KBM-7 (cell line): ENCODE data around the gene TUFT1.

Source experiments
- DNase-seq: peaks from one replicate; pipeline ENCODE4 v3.0.0-alpha.2; 2015
- in situ Hi-C: fragments of 300-500 bp; cut with MboI; formaldehyde crosslinking; loops from 2 replicates; pipeline ENCODE4 v1.14.3; 2020; ENCODE audit warnings: low sequenced_read_pairs, low pct_unique_long_range_greater_than_20kb, mixed read lengths

The TUFT1 gene

DNA sequence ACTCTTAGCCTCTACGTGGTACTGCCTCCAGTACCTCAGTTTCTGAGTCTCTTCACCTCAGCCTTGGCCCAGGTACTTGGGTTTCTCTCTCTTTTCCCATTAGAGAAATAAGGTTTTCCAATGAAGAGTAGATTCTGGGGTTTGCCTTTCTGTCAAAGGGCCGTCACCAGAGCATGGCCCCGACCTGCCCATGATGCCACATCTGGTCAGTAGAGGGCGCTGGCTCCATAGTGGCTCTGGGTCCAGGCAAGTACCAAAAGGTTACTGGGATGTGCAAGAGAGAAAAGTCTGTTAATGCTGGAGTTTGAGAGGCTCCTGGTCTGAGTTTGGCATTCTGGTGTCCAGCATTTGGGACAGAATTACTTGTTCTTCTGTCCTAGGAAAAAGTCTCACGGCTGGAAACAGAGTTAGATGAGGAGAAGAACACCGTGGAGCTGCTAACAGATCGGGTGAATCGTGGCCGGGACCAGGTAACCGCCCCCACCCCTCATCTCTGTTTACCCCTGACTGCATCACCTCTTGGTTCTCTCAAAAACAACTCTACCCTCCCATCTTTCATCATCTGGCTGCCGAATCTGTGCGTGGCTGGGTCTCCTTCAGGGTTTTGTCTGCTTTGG lies 5.3 kb upstream of the TUFT1 start:
- peak; percentile 75 for DNase-seq
- in situ Hi-C loops = no loop called here

GRCh38 chr1:151535326-151536271 lies 4.5 kb upstream of the TUFT1 start:
- DNase-seq = no peak
- in situ Hi-C loops = no loop called here

DNA sequence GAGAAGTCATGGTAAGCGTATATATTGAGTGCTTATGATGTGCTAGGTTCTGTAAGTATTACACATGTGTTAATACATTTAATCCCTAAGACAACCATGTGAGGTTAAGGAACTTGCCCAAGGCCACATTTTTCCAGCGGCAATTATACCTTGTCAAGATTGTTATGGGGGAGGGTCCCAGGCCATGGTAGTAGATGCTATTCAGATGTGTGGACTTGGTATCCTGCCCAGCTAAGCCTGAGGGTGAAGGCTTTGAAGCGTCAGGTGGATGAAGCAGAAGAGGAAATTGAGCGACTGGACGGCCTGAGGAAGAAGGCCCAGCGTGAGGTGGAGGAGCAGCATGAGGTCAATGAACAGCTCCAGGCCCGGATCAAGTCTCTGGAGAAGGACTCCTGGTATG lies 3.6 kb upstream of the TUFT1 start:
- in situ Hi-C loops = no loop called here
- no peak for DNase-seq

DNA sequence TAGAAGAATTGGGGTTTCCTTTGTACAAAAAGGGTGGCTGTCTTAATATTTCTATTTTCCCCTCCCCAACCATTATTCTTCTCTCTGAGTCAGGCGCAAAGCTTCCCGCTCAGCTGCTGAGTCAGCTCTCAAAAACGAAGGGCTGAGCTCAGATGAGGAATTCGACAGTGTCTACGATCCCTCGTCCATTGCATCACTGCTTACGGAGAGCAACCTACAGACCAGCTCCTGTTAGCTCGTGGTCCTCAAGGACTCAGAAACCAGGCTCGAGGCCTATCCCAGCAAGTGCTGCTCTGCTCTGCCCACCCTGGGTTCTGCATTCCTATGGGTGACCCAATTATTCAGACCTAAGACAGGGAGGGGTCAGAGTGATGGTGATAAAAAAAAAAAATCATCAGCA lies 3.0 kb upstream of the TUFT1 start:
- DNase-seq = no peak
- in situ Hi-C loops = no loop called here

GRCh38 chr1:151539321-151540020 lies 638 bp upstream of the TUFT1 start:
- in situ Hi-C loops = no loop called here
- DNase-seq = peak; percentile 89

DNA sequence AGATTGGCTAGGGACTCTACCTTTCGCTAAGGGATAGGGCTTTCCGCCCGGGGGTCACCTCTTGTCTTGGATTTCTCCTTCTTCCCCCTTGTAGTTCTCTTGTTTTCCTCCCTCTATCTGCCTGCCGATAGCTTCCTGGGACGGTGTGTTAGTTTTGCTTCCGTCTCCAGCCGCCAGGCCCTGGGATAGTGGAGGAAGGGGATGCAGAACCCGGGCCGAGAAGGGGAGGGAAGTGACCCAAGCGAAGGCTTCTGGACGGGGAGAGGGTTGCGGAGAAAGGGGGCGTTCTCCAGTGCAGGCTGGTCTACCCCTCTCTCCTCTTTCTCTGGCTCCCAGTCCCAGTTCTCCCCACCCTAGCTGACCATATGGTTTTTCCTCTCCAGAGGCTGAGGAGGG lies 871 bp downstream of the TUFT1 start:
- in situ Hi-C loops = no loop called here
- peak; percentile 54 for DNase-seq

- no peak for DNase-seq
- in situ Hi-C loops = no loop called here
These were observed 1.6 kb downstream of the TUFT1 start for GRCh38 chr1:151541752-151542151.

DNA sequence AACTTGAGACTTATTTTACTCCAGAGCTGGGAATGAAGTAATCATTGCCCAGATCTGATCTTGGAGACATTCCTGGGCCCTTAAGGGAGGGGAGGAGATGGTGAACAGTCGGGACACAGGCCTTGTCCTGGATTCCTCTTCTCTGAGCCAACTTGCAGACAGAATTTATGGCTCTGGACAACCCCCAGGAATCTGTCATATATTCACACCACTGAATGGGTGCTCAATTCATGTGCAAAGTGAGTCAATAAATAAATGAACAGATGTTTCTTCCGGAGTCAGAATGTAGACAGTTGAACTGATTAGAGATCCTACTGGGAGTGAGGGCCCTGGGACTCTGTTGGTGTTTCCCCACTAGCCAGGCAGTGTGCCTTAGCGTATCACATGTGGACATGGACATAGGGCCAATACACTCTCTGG lies 2.6 kb downstream of the TUFT1 start:
- DNase-seq = no peak
- in situ Hi-C loops = no loop called here

DNA sequence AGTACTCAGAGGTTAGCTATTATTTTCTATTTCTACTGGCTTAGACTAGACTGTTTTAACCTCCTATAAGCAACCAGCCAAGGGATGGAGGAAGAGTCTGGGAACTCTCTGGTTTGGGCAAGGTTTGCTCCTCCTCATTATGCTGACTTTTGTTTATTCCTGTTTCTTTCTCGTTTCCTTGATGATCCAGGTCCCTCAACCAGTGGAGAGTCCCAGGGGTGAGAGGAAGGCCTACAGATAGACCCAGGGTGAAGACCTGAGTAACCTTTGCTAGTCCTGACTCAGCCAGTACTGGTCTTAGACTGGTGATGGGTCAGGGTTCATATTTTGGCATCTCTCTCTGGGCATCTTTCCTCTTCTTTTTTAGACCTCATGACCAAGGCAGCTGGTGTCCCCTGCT lies 5.4 kb downstream of the TUFT1 start:
- in situ Hi-C loops = no loop called here
- no peak for DNase-seq

GRCh38 chr1:151546011-151546925 lies 6.2 kb downstream of the TUFT1 start:
- DNase-seq = no peak
- in situ Hi-C loops = no loop called here

DNA sequence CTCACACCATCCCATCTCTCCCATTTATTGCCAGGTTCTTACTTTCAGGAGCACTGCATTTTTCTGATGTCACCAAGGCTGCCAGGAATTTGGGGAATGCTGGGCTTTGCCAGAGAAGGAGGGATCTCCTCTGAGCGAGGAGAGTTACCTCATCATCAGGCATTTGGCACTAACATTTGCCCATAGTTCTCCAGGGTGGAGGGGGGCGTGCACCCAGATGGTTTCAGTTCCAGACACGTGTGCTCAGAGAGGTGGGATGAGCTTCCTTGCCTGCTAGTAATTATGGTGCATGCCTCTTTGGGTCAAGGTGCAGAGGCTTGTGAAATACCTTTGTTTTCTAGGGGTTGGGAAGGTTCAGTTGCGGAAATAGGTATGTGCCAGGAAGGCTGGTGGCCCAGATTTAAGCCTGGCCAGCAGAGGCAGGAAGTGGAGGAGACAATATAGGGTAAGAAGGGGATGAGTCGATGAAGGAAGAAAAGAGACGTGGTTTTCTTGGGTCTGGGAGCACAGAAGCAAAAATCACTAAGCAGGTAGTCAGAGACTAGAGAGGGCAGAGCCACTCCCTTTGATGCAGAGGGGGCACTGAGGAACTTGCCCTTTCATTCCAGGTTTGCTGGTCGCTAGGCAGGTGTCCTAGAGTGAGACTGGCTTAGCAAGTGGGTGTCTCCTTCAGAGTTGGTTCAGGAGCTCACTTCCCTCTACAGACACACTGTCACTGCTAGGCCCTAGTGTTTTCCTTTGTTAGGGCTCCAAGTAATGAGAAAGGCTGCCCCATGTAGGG lies 7.2 kb downstream of the TUFT1 start:
- peak; percentile 16 for DNase-seq
- in situ Hi-C loops = no loop called here

- no peak for DNase-seq
- in situ Hi-C loops = no loop called here
These were observed 7.8 kb downstream of the TUFT1 start for GRCh38 chr1:151547900-151548230.

- in situ Hi-C loops = no loop called here
These were observed 9.1 kb downstream of the TUFT1 start for GRCh38 chr1:151549199-151549598.

GRCh38 chr1:151553659-151554058 lies 13.6 kb downstream of the TUFT1 start:
- no peak for DNase-seq
- in situ Hi-C loops = no loop called here

More at GRCh38 chr1:151549199-151549598, 9.1 kb downstream of the TUFT1 start:
- no peak for DNase-seq

GRCh38 chr1:151556052-151556451 lies 15.9 kb downstream of the TUFT1 start:
- no peak for DNase-seq
- in situ Hi-C loops = no loop called here

DNA sequence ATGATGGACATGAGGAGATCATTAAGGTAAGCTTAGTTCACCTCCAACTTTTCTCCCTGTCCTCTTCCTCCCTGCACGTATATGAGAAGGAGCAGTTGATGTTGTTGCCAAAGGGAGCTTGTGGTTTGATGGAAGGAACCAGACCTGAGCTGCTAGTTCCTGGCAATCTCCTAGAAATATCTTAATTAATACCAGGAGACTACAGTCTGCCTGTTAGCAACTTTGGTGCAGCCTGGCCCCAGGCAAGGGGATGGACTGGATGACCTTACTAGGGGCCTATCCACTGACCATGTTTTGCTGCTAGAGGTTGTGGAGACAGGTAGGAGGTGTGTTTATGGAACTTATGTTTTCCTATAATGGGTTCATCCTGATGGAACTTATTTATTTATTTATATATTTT lies 22.6 kb downstream of the TUFT1 start:
- in situ Hi-C loops = no loop called here
- no peak for DNase-seq

DNA sequence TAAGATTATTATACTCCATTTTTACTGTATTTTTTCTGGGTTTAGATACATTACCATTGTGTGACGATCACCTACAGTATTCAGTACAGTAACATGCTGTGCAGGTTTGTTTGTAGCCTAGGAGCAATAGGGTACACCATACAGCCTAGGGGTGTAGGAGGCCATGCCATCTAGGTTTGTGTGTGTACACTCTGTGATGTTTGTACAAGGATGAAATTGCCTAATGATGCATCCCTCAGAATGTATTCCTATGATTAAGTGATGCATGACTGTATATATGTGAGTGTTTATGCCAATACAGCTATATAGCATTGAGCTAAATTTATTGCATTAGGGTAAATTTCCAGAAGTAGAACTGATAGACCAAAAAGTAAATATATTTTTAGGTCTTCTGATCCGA lies 23.3 kb downstream of the TUFT1 start:
- no peak for DNase-seq
- in situ Hi-C loops = no loop called here

- DNase-seq = no peak
- in situ Hi-C loops = no loop called here
These were observed 25.5 kb downstream of the TUFT1 start for GRCh38 chr1:151565502-151566189.
